ENCODE data around the gene RANBP3L. TPM values are rescaled to one million over a fixed set of nuclear protein-coding genes. Genes with fewer than 3 reads are reported as not detected.

The RANBP3L gene
- total and polyA plus RNA-seq, 4 donors, result 0.33 to 9.2 (median 2.1) TPM

DNA sequence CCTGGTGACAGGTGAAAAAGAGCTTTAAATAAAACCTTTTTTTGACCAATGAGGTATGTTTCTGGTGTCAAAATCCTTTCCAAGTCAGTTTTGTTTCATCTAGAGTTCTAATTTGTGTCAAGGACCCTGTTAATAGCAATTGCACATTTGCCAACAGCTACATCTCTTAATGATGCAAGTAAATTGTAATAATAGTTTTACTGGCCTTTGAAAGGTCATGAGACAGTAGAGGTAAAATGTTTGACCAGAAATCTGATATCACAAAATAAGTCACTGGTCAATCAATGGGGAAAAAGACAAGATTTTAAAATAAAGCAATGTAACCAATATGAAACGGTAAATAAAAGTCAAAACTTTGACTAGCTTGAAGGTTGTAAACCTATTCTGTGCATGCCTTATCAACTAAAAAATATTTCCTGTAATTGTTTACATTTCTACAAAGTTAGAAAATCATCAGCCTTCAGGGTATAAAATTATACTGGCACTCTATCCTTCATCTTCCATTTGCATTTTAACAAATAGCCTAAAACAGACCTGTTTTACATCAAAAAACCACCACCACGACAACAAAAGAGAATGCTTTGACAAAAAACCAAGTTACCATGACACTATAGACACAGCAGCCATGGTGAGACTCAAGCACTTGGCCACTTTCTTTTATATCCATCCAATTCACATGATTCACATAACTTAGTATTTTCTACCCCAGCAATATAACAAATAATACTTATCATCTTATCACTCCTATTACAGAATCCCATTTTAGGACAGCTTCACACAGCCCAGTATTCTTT, 63.0 kb downstream of the RANBP3L start:
- H3K27ac ChIP-seq (ENCODE audit: low read depth in 1 of 2, low read length in 2 of 2), result peak overlapping the region; percentile 83 to 98

DNA sequence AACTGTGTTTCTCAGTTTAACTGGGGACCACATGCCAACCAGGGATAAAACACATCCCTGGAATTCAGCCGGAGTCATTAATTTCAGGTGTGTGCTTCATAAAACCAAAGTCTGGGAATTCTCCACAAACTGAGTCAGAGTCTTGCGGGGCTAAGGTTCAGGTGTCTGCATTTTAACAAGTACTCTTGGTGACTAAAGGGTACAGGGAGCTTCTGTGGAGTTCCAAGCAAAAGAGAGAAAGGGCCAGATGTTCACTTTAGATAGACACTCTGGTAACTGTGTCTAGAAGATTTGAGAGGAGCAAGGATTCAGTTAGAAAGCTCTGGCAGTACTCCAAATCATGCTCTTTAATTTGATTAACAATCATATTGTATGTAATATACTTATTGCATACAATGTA, 64.0 kb downstream of the RANBP3L start:
- Histone ChIP-seq H3K4me1 (ENCODE audit: control insufficient read depth in 4 of 4, insufficient read depth in 4 of 4, low read length in 3 of 4) (peaks cover 3 to 42% (median 29%) of the 10 kb centered on the region in 4 donors), H3K27ac (ENCODE audit: low read depth in 1 of 2, low read length in 2 of 2) (peak overlapping the region; percentile 83 to 98), H3K36me3 (ENCODE audit: control insufficient read depth in 4 of 4, insufficient read depth in 3 of 4, low read depth in 1 of 4, low read length in 3 of 4) (no peaks in the 10 kb centered on the region), H3K4me3 (ENCODE audit: low read depth in 1 of 3, low read length in 3 of 3) (peak overlapping the region in 2 of 3 donors; percentile 36 to 66), H3K9ac (ENCODE audit: low read depth in 1 of 2, low read length in 2 of 2) (peak overlapping the region in 1 of 2 donors; percentile 87), H3K27me3 (ENCODE audit: control insufficient read depth in 4 of 4, insufficient read depth in 4 of 4, low read length in 3 of 4) (no peaks in the 10 kb centered on the region), H3K9me3 (ENCODE audit: control insufficient read depth in 4 of 4, low read length in 3 of 4) (no peaks in the 10 kb centered on the region)
- DNase-seq (ENCODE audit: low spot score), result no peak
- WGBS, result 49% methylated on average over 2 of the region's 2 CpGs
- TF ChIP-seq FOXA1 (IDR thresholded peaks at IDR 0.05) (no peak), HNF4A (conservative IDR thresholded peaks at IDR 0.05) (peak in 1 of 2 donors; percentile 6)

More for the DNA sequence above, 63.0 kb downstream of the RANBP3L start:
- peak overlapping the region; percentile 45 to 87 for H3K9ac ChIP-seq (ENCODE audit: low read depth in 1 of 2, low read length in 2 of 2)
- H3K4me1 ChIP-seq (ENCODE audit: control insufficient read depth in 4 of 4, insufficient read depth in 4 of 4, low read length in 3 of 4), result peaks cover 3 to 50% (median 31%) of the 10 kb centered on the region in 4 donors
- no peaks in the 10 kb centered on the region for H3K27me3 ChIP-seq (ENCODE audit: control insufficient read depth in 4 of 4, insufficient read depth in 4 of 4, low read length in 3 of 4)
- TF ChIP-seq JUND (IDR thresholded peaks at IDR 0.05), result no peak
- no peak for TF ChIP-seq SP1 (IDR thresholded peaks at IDR 0.05)
- no peak for TF ChIP-seq TAF1 (conservative IDR thresholded peaks at IDR 0.05)
- no peak for TF ChIP-seq YY1 (IDR thresholded peaks at IDR 0.05)
- no peak for TF ChIP-seq HNF4A (conservative IDR thresholded peaks at IDR 0.05)
- no peak for TF ChIP-seq RAD21 (IDR thresholded peaks at IDR 0.05)
- no peak for TF ChIP-seq EGR1 (IDR thresholded peaks at IDR 0.05; ENCODE audit: low read depth in 2 of 2)
- TF ChIP-seq, protein P1, sequence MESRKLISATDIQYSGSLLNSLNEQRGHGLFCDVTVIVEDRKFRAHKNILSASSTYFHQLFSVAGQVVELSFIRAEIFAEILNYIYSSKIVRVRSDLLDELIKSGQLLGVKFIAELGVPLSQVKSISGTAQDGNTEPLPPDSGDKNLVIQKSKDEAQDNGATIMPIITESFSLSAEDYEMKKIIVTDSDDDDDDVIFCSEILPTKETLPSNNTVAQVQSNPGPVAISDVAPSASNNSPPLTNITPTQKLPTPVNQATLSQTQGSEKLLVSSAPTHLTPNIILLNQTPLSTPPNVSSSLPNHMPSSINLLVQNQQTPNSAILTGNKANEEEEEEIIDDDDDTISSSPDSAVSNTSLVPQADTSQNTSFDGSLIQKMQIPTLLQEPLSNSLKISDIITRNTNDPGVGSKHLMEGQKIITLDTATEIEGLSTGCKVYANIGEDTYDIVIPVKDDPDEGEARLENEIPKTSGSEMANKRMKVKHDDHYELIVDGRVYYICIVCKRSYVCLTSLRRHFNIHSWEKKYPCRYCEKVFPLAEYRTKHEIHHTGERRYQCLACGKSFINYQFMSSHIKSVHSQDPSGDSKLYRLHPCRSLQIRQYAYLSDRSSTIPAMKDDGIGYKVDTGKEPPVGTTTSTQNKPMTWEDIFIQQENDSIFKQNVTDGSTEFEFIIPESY (IDR thresholded peaks at IDR 0.05), result no peak
- TF ChIP-seq FOXA1 (IDR thresholded peaks at IDR 0.05), result no peak
- TF ChIP-seq, protein P2, sequence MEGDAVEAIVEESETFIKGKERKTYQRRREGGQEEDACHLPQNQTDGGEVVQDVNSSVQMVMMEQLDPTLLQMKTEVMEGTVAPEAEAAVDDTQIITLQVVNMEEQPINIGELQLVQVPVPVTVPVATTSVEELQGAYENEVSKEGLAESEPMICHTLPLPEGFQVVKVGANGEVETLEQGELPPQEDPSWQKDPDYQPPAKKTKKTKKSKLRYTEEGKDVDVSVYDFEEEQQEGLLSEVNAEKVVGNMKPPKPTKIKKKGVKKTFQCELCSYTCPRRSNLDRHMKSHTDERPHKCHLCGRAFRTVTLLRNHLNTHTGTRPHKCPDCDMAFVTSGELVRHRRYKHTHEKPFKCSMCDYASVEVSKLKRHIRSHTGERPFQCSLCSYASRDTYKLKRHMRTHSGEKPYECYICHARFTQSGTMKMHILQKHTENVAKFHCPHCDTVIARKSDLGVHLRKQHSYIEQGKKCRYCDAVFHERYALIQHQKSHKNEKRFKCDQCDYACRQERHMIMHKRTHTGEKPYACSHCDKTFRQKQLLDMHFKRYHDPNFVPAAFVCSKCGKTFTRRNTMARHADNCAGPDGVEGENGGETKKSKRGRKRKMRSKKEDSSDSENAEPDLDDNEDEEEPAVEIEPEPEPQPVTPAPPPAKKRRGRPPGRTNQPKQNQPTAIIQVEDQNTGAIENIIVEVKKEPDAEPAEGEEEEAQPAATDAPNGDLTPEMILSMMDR (IDR thresholded peaks at IDR 0.05; ENCODE audit: low read depth, low read length, missing input control), result no peak
- TF ChIP-seq HNF4G (IDR thresholded peaks at IDR 0.05), result no peak
- no peak for TF ChIP-seq NR2F2 (IDR thresholded peaks at IDR 0.05)
- TF ChIP-seq, protein P3, sequence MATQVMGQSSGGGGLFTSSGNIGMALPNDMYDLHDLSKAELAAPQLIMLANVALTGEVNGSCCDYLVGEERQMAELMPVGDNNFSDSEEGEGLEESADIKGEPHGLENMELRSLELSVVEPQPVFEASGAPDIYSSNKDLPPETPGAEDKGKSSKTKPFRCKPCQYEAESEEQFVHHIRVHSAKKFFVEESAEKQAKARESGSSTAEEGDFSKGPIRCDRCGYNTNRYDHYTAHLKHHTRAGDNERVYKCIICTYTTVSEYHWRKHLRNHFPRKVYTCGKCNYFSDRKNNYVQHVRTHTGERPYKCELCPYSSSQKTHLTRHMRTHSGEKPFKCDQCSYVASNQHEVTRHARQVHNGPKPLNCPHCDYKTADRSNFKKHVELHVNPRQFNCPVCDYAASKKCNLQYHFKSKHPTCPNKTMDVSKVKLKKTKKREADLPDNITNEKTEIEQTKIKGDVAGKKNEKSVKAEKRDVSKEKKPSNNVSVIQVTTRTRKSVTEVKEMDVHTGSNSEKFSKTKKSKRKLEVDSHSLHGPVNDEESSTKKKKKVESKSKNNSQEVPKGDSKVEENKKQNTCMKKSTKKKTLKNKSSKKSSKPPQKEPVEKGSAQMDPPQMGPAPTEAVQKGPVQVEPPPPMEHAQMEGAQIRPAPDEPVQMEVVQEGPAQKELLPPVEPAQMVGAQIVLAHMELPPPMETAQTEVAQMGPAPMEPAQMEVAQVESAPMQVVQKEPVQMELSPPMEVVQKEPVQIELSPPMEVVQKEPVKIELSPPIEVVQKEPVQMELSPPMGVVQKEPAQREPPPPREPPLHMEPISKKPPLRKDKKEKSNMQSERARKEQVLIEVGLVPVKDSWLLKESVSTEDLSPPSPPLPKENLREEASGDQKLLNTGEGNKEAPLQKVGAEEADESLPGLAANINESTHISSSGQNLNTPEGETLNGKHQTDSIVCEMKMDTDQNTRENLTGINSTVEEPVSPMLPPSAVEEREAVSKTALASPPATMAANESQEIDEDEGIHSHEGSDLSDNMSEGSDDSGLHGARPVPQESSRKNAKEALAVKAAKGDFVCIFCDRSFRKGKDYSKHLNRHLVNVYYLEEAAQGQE (IDR thresholded peaks at IDR 0.05), result no peak
- no peak for DNase-seq (ENCODE audit: low spot score)
- 29% methylated on average over 2 of the region's 2 CpGs for WGBS
- no peaks in the 10 kb centered on the region for H3K36me3 ChIP-seq (ENCODE audit: control insufficient read depth in 4 of 4, insufficient read depth in 3 of 4, low read depth in 1 of 4, low read length in 3 of 4)
- H3K4me3 ChIP-seq (ENCODE audit: low read depth in 1 of 3, low read length in 3 of 3), result peak overlapping the region; percentile 30 to 66 (median 58)
- no peaks in the 10 kb centered on the region for H3K9me3 ChIP-seq (ENCODE audit: control insufficient read depth in 4 of 4, low read length in 3 of 4)

Data from liver (tissue), 9 donors.